HK-2 (cell line): ENCODE data around the gene PRDM15.

Source experiments
- DNase-seq: peaks from one replicate; pipeline ENCODE4 v3.0.0-alpha.2; 2018; ENCODE audit not compliant: unreplicated experiment

The PRDM15 gene

DNA sequence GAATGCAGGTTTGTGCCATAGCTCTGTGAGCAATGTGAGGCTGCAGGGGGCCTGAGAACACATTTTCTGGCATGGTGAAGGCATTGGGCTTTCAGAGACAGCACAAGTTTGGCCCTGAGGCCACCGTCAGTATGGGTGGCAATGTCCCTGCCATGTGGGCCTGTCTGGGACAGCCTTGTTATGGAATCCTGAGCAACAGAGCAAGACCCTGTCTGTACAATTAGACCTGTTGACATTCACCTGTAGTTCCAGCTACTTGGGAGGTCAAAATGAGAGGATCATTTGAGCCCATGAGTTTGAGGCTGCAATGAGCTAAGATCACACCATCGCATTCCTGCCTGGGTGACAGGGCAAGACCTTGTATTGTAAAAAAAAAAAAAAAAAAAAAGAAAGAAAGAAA is 35.6 kb downstream of the PRDM15 start:
- no peak for DNase-seq

DNA sequence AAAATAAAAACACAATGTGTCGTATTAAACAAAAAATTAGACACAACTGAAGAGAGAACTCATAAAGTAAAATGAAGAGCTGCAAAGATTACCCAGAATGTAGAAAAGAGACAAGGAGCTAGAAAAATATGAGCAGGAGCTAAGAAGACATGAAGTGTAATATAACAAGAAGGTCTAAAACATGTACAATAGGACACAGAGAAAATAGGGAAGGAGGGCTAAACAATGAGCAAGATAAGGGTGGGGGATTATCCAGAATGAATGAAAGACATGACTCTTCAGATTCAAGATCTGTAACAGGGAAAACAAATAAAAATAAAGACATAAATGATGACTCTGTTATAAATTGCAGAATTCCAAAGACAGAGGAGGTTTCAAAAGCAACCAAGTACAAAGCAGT is 38.3 kb downstream of the PRDM15 start:
- no peak for DNase-seq

DNA sequence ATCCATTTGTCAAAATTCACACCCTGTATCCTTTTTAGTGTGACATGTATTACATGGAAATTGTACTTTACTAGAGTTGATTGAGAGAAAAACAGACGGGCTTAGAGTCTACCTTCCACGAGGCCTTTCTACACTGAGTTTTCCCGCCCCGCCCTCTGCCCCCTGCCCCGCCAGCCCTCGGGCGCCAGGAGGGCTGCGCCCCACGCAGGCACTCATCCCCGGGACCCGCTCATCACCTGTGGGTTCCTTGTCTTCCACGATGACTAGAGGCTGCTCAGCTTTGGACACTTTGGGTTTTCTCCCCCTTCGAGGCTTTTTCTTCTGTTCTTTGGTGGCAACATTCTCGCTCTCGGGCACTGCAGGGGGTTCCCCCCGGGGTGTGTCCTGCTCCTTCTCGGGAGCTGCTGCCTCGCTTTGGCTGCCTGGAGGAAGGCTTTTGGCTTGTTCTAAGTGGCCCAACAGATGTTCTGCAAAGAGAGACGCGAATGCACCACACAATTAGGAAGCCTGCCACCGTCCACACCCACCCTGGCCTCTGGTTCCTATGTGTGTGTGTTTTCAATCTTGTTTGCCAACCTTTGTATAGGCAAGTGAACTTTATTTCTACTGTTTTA is 39.6 kb downstream of the PRDM15 start:
- DNase-seq, result no peak

DNA sequence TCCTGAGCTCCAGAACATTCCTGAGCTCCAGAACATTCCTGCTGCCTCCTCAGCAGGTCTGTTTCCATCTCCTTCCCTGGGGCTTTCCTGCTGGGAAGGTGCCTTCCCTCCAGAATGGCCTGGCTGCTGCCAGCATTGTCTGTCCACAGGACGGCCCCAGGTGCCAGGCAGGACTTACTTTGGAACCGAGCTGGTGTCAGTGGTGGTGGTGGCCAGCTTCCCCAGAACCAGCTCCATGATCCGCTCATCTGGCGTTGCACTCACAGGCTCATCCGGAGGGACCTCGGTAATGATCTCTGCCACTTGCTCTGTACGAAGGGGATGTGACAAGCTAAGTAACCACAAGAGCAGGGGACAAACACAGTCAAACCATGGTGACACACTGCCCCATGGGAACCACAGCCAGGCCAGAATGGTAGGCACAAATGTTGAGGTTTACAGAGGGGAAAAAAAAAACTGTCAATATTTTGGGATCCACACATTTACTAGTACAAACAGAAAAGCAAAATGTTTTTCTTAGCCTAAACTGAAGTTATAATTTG is 41.3 kb downstream of the PRDM15 start:
- DNase-seq, result no peak

DNA sequence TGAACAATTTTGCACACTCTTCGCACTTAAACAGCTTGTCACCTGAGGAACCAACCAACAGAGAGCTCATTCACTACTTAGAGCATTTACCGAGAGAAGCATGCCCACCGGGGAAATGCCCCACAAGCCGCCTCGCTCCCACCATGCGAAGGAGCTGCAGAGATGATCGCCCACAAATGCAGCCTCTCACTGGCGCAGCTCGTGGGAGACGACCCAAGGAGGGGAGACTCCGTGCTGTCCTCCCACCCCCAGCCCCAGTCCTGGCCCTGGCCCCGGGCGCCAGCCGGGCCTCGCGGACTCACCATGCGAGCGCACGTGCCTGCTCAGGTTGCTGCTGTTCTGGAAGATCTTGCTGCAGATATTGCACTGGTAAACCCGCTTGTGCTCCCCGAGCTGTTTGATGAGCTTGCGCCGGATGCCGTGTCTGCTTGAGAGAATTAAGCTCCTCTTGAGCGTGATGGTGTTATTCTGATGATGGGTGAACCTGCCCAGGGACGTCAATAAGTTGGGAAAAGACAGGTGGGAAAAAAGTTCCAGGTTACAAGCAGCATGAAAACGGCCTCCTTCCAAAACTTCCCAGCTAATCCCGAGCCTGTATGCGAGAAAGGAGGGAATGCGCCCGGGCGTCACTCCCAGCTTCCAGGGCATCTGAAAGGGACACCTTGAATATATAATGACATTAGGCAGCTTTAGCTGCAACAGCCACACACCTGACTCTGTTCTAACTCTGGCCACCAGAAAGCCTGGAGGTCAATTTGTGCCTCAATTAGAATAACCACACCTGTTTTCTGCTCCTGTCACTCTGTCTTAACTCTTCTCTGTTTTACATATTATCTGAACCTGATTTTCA is 42.8 kb downstream of the PRDM15 start:
- DNase-seq, result no peak

DNA sequence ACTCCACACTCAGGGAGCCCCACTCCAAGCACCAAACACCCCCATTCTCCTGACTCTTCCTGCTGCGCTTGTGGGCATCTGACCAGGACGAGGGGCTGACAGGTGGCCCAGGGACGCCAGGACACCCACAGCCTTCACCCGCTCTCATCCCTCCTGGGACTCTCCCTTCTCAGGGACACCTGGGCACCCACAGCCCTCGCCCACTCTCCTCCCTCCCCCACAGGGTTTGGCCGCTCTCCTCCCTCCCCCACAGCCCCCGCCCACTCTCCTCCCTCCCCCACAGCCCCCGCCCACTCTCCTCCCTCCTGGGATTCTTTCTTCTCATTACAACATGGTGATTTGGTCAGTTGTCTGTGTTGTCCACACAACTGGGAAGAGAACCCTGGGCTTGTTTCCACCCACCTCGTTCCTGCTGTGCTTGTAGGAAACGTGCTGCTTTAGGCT is 43.4 kb downstream of the PRDM15 start:
- DNase-seq, result no peak

DNA sequence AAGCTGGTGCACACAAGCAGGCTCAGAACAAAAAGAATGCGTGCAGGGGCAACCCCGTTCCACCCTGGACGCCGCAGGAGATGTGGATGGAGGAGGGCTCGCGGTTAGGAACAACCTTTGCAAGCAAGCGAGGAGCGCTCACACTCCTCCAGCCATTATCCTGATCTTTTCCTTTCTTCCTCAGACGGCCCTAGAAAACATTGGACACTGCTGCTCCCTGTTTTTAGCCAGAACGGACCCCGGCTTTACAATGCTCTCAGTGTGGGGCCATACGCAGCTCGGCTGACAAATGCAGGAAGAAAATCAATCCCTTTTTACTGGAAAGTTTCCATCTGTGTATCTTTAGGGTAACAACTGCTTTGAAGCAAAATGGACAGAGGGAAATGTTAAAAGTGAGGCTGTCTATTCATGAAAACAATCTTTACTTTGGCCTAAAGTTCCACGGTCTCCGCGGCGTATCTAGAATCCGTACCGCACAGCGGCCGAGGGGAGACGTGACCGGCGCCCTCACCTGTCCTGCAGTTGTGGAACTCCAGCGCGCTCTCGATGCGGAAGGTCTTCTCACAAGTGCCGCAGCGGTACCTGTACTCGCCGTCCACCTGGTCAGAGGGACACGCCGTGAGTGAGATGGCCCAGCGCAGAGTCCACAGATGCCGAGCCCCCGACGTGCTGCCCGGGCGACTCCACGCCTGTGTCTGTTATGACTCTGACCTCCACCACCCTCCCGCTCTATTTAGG is 44.0 kb downstream of the PRDM15 start:
- DNase-seq, result no peak

DNA sequence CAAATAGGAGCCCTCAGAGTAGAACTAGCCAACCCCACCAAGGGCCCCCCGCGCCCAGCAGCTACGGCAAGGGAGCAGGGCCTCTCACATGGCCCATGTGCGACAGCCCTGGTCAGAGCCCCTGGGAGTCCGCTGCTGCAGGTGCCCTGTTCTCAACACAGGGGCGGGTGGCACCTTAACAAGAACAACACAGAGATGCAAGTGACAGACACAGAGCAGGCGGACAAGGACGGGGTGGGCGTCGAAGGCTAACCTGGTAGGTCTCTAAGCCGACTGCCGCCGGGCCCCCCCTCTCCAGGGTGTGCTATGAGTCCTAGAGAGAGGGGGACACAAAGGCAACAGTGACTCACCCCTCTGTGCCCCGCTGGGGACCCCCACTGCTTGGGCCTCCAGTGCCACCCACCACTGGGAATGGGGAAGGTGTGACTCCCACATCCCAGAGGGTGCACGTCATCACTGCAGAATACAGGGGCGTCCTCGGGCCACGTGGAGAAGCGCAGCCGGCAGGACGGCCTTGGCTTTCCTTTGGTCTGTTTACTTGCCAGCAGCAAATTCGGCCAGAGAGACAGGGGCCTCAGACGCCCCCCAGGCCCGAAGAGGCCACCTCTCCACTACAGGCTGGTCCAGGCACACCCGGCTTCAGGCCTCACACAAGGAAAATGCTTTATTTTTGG is 44.8 kb downstream of the PRDM15 start:
- DNase-seq, result no peak

DNA sequence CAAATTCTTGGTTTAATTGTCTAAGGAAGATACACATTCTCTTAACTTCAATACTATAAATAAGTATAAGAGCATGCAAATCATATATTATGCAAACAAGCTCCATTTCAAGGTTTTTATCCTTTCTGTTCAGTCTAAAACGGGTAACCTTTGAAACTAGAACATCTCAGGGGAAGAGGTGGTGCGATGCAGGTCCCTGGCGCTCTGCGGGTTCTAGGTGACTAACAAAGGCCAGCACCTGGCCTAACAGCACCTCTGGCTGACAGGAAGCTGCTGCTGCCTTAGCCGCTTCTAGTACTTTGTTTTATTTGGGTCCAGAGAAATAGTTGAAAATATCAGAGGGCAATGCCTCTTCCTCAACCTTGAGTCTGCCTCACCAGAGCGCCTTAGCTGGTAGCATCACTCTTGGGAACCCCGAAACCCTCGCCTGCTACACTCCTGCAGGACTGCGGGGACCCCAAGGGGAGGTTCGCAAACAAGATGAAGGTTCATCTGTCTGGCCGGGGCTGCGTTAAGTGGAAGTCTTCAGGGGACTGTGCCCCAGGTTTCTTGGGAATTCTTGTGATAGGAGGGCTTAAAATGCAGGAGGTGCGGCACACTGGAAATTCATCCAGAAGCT is 45.5 kb downstream of the PRDM15 start:
- no peak for DNase-seq

DNA sequence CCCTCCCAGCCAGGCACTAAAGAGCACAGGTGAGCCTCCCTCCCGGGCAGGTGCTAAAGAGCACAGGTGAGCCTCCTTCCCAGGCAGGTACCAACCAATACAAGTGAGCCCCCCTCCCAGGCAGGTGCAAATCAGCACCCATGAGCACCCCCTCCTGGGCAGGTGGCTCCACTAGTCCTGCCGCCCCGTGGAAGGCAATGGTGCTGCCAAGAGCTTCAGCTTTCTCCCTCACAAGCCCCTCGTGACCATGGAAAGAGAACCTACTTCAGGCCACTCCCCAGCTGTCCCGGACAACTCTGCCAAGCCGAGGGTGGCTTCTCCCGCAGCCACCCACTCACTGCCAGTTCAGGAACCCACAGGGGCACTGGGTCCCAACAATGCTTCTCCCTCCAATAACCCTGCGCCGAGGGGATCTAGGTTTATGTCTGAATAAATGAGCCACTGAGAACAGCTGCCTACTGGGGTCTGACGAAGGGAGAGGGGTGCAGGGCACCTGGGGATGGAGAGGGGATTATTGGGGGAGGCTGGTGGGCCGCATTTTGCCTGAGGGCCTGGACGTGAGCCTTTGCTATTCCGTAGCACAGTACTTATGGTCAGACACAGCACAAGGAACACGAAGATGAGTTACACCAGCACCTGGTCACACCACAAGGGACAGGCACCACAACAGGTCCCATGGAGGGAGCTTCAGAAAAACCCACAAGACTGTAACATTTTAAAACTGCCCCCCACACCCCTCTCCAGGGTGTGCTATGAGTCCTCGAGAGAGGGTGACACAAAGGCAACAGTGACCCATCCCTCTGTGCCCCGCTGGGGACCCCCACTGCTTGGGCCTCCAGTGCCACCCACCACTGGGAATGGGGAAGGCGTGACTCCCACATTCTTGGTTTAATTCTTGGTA is 46.3 kb downstream of the PRDM15 start:
- DNase-seq, result no peak

DNA sequence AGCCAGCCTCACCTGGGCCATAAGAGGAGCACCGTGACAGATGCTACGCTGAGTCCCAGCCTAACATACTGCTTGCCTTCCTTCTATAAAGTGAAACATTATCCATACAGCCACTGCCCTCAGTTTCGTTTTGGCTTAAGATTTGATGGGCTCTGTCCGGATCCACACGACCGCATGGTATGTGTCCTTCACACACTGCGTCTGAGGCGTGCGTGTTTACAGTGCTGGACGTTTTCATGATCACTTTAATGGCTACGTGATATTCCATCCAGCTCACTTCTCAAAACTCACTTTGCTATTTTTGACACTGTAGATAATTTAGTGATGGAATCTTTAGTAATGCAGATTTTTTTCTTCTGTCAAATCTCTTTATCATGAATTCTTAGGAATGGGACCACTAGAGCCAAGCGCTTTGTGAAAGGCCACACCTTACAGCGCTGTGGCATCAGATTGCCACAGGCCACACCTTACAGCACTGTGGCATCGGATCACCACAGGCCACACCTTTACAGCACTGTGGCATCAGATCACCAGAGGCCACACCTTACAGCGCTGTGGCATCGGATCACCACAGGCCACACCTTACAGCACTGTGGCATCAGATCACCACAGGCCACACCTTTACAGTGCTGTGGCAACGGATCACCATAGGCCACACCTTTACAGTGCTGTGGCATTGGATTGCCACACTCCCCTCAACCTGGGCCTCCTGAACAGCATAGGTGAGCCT is 47.1 kb downstream of the PRDM15 start:
- DNase-seq, result no peak

DNA sequence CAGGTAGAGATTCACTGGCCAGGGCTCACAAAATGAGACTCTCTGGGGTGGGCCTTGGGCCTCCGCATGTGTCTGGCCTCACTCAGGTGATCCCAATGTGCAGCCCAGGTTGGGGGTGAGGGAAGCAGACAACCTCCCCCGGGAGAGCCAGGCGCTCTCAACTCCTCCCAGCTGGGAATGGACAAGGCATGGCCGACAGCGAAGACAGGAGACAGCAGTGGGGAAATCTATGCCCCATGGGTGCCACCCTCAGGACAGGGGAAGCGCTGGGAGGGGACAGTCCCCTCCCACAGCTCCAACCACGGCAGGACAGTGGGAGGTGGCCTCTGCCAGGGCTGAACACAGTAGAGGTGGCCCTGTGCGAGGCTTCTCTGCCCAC is 47.7 kb downstream of the PRDM15 start:
- no peak for DNase-seq

DNA sequence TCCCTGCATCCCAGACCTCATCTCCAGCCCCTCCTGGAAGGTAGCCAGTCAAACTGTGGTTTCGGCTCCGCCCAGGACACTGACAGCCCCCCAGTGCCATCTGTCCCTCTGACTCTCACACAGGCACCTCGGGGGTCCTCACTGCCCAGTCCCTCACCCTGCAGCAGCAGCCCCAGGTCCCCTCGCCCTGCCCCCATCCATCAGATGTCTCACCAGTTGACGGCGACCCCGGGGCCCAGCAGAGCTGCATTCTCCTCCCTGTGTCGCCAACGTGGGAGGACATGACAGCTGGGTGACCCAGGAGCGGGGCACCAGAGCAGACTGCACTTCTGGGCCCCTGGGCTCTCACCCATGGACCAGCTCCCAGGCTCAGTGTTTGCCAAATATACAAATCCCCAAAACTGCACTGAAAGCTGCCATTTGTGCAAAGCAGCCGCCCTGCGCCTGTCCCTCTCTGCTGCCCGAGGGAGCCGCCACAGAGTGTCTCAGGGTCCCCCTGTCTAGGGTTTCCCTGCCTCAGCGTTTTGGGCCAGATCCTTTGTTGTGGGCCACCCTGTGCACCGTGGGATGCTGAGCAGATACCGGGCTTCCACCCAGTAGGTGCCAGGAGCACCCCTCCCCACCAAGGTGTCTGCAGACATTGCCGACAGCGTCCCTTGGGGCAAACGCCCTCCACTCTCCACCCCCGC is 48.2 kb downstream of the PRDM15 start:
- DNase-seq, result no peak

DNA sequence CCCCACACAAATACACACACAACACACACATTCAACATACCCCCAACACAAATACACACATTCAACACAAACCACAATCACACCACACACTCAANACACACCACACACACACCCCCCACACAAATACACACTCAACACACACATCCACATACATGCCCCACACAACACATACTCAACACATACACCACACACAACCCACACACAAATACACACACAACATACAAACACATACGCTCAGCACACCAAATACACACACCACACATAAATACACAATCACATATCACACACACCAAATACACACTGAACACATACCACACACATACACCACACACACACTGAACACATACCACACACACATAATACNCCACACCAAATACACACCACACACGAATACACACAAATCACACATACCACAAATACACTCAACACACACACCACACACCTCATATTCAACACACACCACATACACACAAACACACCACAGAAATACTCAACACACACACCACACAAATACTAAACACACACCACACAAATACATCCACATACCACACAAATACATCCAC is 48.9 kb downstream of the PRDM15 start:
- no peak for DNase-seq

DNA sequence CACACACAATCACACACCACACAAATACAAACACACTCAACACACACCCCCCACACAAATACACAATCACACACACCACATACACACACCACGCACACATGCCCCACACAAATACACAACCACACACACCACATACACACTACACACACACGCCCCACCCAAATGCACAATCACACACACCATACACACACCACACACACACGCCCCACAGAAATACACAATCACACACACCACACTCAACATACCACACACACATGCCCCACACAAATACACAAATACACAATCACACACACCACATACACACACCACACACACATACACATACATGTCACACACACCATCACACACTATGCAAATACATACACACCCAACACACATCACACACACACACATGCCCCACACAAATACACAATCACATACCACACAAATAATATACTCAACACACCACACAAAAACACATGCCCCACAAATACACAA is 50.2 kb downstream of the PRDM15 start:
- DNase-seq, result no peak

DNA sequence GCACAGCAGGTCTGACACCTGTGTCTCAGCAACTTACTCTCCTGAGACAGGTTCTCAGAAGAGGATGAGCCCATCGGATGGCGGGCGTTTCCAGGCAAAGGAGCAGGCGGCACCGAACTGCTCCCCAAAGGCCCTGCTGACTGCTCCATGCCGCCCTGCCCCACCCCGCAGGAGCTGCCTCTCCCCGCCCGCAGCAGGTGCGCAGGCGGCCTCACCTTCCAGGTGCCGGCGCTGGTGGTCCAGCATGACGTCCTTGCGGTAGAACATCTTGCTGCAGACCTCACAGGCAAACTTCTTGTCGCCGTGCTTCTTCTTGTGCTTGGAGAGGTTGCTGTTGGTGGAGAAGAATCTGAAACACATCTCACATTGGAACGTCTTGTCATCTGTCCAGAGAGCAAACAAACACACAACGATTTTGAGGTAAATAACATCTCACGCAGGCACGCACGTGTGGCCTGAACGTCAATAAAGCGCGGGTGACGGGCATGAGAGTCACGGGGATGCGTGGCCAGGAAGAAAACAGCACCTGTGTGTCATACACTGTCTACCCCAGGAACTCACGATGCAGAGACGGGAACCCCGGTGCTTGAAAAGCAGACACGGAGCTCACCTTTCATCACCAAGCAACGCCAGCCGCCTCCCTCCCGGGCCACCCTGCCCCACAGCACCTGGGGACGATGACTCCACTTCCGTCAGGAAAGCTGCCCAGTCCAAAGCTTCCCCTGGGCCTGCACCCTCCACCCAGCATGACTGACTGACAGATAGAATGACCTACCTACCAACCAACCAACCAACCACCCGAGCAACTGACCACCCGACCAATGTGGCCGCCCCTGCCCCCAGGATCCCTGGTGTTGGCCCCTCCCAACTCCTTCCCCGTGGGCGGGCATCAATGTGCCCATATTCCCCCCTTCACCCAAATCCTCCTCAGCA is 50.9 kb downstream of the PRDM15 start:
- DNase-seq, result no peak

DNA sequence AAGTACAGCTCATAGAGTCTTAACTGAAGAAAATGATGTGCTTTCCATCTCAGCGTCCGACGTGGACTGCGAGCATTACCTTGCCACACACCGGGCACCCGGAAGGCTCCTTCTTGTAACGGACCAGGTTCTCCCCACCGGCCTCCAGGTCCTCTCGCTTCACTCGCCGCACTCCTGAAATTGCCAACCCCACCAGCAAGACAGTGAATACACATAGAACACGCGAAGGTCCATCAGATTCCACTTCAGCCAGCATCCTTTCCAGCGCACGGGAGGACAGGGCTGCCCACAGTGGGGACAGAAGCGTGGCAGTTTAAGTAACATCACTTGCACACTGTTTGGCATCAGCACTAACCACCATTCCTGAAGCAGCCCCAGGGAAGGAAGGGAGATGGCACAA is 53.3 kb downstream of the PRDM15 start:
- DNase-seq, result no peak

DNA sequence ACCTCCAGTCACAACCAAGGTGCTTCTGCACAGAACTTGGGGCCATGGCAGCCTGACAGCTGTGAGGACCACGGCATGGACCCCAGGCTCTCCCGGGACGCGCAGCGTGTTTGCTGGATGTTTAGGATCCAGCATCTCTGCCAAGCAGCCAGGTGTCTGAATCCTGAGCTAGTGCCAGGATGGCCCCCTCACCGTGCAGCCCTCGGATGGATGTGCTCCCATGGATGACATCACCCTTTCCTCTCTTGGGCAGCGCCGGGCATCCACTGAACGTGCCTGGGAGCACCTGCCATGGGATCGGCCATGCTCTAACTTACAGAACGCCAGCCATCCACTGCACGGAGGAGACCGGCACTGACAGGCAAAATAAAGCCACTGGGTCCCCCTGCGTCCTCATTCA is 53.9 kb downstream of the PRDM15 start:
- no peak for DNase-seq
